ENCODE data around the gene UFSP1. TPM values are rescaled to one million over a fixed set of nuclear protein-coding genes. Genes with fewer than 3 reads are reported as not detected.

The UFSP1 gene
- total and polyA plus RNA-seq, 3 donors from 2014 or later = 1.3 to 4.2 (median 3.0) TPM

- Histone ChIP-seq H3K36me3 (ENCODE audit: low read depth, missing control alignments) (no peaks in the 10 kb centered on the region), H3K4me3 (no peak overlapping the region), H3K27ac (no peak overlapping the region), H3K4me1 (peaks cover 16% of the 10 kb centered on the region), H3K9me3 (no peaks in the 10 kb centered on the region), H3K27me3 (no peaks in the 10 kb centered on the region)
- TF ChIP-seq POLR2A (IDR thresholded peaks at IDR 0.05) (no peak), CTCF (IDR thresholded peaks at IDR 0.05) (no peak)
- 95 to 96% methylated on average over 20 of the region's 20 CpGs for WGBS, 2 donors
- DNase-seq = no peak
- intact Hi-C loops (cut with DNase I; ENCODE audit: low total_unique reads) = no loop called here
Measured at GRCh38 chr7:100881136-100881535, 8.4 kb downstream of the UFSP1 start.

- DNase-seq = no peak
- Histone ChIP-seq H3K27ac (no peak overlapping the region), H3K27me3 (no peaks in the 10 kb centered on the region), H3K4me1 (peaks cover 21% of the 10 kb centered on the region), H3K9me3 (no peaks in the 10 kb centered on the region), H3K4me3 (no peak overlapping the region), H3K36me3 (ENCODE audit: low read depth, missing control alignments) (no peaks in the 10 kb centered on the region)
- 86% methylated on average over 7 of the region's 7 CpGs for WGBS, 2 donors
- intact Hi-C loops (cut with DNase I; ENCODE audit: low total_unique reads) = no loop called here
- TF ChIP-seq CTCF (IDR thresholded peaks at IDR 0.05) (no peak), POLR2A (IDR thresholded peaks at IDR 0.05) (no peak)
Measured at GRCh38 chr7:100880645-100881044, 8.9 kb downstream of the UFSP1 start.

- Histone ChIP-seq H3K9me3 (no peaks in the 10 kb centered on the region), H3K36me3 (ENCODE audit: low read depth, missing control alignments) (no peaks in the 10 kb centered on the region), H3K4me3 (no peak overlapping the region), H3K27ac (no peak overlapping the region), H3K4me1 (peaks cover 21% of the 10 kb centered on the region), H3K27me3 (no peaks in the 10 kb centered on the region)
- TF ChIP-seq CTCF (IDR thresholded peaks at IDR 0.05) = no peak
- TF ChIP-seq POLR2A (IDR thresholded peaks at IDR 0.05) = no peak
- DNase-seq = no peak
- intact Hi-C loops (cut with DNase I; ENCODE audit: low total_unique reads) = no loop called here
- WGBS, 2 donors = 62 to 79% methylated on average over 11 of the region's 11 CpGs
Measured at GRCh38 chr7:100879685-100880261, 9.7 kb downstream of the UFSP1 start.

GRCh38 chr7:100878685-100879084 lies 10.8 kb downstream of the UFSP1 start:
- Histone ChIP-seq H3K4me3 (no peak overlapping the region), H3K9me3 (no peaks in the 10 kb centered on the region), H3K27ac (no peak overlapping the region), H3K27me3 (no peaks in the 10 kb centered on the region), H3K36me3 (ENCODE audit: low read depth, missing control alignments) (no peaks in the 10 kb centered on the region), H3K4me1 (peaks cover 27% of the 10 kb centered on the region)
- intact Hi-C loops (cut with DNase I; ENCODE audit: low total_unique reads) = no loop called here
- TF ChIP-seq CTCF (IDR thresholded peaks at IDR 0.05) = no peak
- no peak for TF ChIP-seq POLR2A (IDR thresholded peaks at IDR 0.05)
- DNase-seq = no peak
- 80% methylated on average over 6 of the region's 6 CpGs for WGBS, 2 donors

- Histone ChIP-seq H3K4me1 (peaks cover 27% of the 10 kb centered on the region), H3K36me3 (ENCODE audit: low read depth, missing control alignments) (no peaks in the 10 kb centered on the region), H3K27ac (no peak overlapping the region), H3K4me3 (no peak overlapping the region), H3K9me3 (no peaks in the 10 kb centered on the region), H3K27me3 (no peaks in the 10 kb centered on the region)
- intact Hi-C loops (cut with DNase I; ENCODE audit: low total_unique reads) = no loop called here
- TF ChIP-seq CTCF (IDR thresholded peaks at IDR 0.05) = no peak
- 69 to 71% methylated on average over 7 of the region's 7 CpGs for WGBS, 2 donors
- no peak for DNase-seq
Measured at GRCh38 chr7:100878013-100878412, 11.5 kb downstream of the UFSP1 start.
